Measurements from ENCODE around the gene KISS1R. TPM values are rescaled to one million over a fixed set of nuclear protein-coding genes. Genes with fewer than 3 reads are reported as not detected.

The KISS1R gene
- total and polyA plus RNA-seq, 2 of the 4 experiments (the other 2 are of a cell fraction), result not detected

DNA sequence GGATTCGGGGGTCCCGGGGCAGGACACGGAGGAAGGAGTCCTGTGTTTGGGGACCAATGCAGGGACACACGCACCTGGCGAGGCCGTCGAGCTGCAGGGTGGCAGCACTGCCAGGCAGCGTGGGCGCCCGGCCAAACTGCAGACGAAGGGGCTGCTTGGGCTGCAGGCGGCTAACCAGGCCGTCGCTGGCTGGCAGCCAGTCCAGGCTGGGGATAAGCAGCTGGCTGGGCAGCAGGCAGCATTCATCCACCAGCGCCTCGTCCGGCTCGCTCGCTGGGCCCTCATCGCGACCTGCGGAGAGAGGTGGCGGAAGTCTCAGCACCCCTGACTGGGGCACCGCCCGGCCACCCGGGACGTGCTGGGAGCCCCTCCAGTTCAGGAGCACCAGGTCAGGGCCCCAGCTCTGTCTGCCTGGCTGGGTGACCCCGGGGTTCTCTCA lies 46.2 kb upstream of the KISS1R start:
- Histone ChIP-seq H4K91ac (ENCODE audit: insufficient read depth, low read depth, low read length) (no peak overlapping the region), H3K27ac (ENCODE audit: insufficient read depth, low read length) (no peak overlapping the region), H3K36me3 (ENCODE audit: control insufficient read depth, insufficient read depth, low read length) (peaks cover 34% of the 10 kb centered on the region), H3K23ac (ENCODE audit: low read depth, low read length) (no peak overlapping the region), H2AK9ac (replicated peaks; ENCODE audit: low read depth, low read length, poor library complexity) (peak overlapping the region; percentile 28), H3K4me2 (ENCODE audit: low read depth, low read length) (no peak overlapping the region), H2AFZ (replicated peaks; ENCODE audit: low read length, poor library complexity) (peak overlapping the region; percentile 14), H2BK20ac (ENCODE audit: low read depth, low read length) (no peak overlapping the region), H3K4me1 (ENCODE audit: control insufficient read depth, insufficient read depth, low read length) (peaks cover 22% of the 10 kb centered on the region), H3K56ac (ENCODE audit: extremely low read depth, insufficient read depth, low read length) (no peak overlapping the region), H2BK5ac (ENCODE audit: low read depth, low read length, poor library complexity, severe bottlenecking) (peak overlapping the region; percentile 20), H2AK5ac (ENCODE audit: low read depth, low read length) (peak overlapping the region; percentile 17), H3K79me1 (ENCODE audit: low read depth in 1 of 2, low read length in 2 of 2) (peaks cover 7 to 22% of the 10 kb centered on the region in 2 experiments; a peak in 2 of 4 replicates), H2BK120ac (ENCODE audit: low read depth, low read length) (no peak overlapping the region), H4K20me1 (ENCODE audit: insufficient read depth, low read length) (peaks cover 17% of the 10 kb centered on the region), H3K9me1 (ENCODE audit: insufficient read depth, low read length) (no peaks in the 10 kb centered on the region; the same call in 1 of the 2 replicates), H4K5ac (ENCODE audit: low read depth, low read length) (no peak overlapping the region), H3K18ac (ENCODE audit: low read depth, low read length) (no peak overlapping the region), H3K27me3 (ENCODE audit: control insufficient read depth, insufficient read depth, low read length) (no peaks in the 10 kb centered on the region), H3K9me3 (ENCODE audit: control insufficient read depth, insufficient read depth, low read length) (no peaks in the 10 kb centered on the region), H2BK15ac (ENCODE audit: low read depth, low read length) (no peak overlapping the region), H3K14ac (replicated peaks; ENCODE audit: low read depth, low read length) (no peak overlapping the region), H3K4ac (ENCODE audit: low read depth, low read length) (no peak overlapping the region), H4K8ac (ENCODE audit: low read depth in 2 of 2, low read length in 2 of 2) (no peak overlapping the region), H3K4me3 (ENCODE audit: insufficient read depth, low read depth, low read length) (no peak overlapping the region), H3K9ac (ENCODE audit: low read depth, low read length) (no peak overlapping the region)
- no peak for TF ChIP-seq NFE2L2 (IDR thresholded peaks at IDR 0.05; ENCODE audit: low read depth, low read length)
- no peak for TF ChIP-seq MAZ (IDR thresholded peaks at IDR 0.05; ENCODE audit: borderline replicate concordance, low read depth, low read length)
- TF ChIP-seq, protein P1, sequence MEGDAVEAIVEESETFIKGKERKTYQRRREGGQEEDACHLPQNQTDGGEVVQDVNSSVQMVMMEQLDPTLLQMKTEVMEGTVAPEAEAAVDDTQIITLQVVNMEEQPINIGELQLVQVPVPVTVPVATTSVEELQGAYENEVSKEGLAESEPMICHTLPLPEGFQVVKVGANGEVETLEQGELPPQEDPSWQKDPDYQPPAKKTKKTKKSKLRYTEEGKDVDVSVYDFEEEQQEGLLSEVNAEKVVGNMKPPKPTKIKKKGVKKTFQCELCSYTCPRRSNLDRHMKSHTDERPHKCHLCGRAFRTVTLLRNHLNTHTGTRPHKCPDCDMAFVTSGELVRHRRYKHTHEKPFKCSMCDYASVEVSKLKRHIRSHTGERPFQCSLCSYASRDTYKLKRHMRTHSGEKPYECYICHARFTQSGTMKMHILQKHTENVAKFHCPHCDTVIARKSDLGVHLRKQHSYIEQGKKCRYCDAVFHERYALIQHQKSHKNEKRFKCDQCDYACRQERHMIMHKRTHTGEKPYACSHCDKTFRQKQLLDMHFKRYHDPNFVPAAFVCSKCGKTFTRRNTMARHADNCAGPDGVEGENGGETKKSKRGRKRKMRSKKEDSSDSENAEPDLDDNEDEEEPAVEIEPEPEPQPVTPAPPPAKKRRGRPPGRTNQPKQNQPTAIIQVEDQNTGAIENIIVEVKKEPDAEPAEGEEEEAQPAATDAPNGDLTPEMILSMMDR (conservative IDR thresholded peaks at IDR 0.05; ENCODE audit: low read depth, low read length), result no peak
- TF ChIP-seq MXI1 (IDR thresholded peaks at IDR 0.05; ENCODE audit: borderline replicate concordance, low read depth, low read length), result no peak
- TF ChIP-seq BHLHE40 (IDR thresholded peaks at IDR 0.05; ENCODE audit: low read depth, low read length), result no peak
- TF ChIP-seq SMC3 (IDR thresholded peaks at IDR 0.05; ENCODE audit: low read depth, low read length), result no peak
- TF ChIP-seq RAD21 (IDR thresholded peaks at IDR 0.05; ENCODE audit: low read length), result no peak
- no peak for TF ChIP-seq RCOR1 (IDR thresholded peaks at IDR 0.05; ENCODE audit: insufficient replicate concordance, low read length)
- TF ChIP-seq, protein P2, sequence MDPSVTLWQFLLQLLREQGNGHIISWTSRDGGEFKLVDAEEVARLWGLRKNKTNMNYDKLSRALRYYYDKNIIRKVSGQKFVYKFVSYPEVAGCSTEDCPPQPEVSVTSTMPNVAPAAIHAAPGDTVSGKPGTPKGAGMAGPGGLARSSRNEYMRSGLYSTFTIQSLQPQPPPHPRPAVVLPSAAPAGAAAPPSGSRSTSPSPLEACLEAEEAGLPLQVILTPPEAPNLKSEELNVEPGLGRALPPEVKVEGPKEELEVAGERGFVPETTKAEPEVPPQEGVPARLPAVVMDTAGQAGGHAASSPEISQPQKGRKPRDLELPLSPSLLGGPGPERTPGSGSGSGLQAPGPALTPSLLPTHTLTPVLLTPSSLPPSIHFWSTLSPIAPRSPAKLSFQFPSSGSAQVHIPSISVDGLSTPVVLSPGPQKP (IDR thresholded peaks at IDR 0.05; ENCODE audit: borderline replicate concordance, low read depth, low read length), result no peak
- TF ChIP-seq POLR2A (IDR thresholded peaks at IDR 0.05; ENCODE audit: low read depth, low read length), result no peak
- TF ChIP-seq MAFK (IDR thresholded peaks at IDR 0.05; ENCODE audit: low read depth, low read length), result no peak
- TF ChIP-seq, protein P3, sequence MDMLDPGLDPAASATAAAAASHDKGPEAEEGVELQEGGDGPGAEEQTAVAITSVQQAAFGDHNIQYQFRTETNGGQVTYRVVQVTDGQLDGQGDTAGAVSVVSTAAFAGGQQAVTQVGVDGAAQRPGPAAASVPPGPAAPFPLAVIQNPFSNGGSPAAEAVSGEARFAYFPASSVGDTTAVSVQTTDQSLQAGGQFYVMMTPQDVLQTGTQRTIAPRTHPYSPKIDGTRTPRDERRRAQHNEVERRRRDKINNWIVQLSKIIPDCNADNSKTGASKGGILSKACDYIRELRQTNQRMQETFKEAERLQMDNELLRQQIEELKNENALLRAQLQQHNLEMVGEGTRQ (IDR thresholded peaks at IDR 0.05; ENCODE audit: low read depth, low read length), result no peak
- in situ Hi-C loops (cut with MboI; ENCODE audit: low sequenced_read_pairs), result no loop called here
- ATAC-seq (ENCODE audit: low read depth) (peak; percentile 3; the same call in 1 of the 2 replicates), DNase-seq (peak; percentile 32)
- intact Hi-C loops (cut with micrococcal nuclease), result no loop called here
- ChIA-PET POLR2A (ENCODE audit: unreplicated experiment) (no interaction called here), CTCF (no interaction called here)
- dilution Hi-C loops (cut with HindIII; ENCODE audit: low sequenced_read_pairs, unreplicated experiment), result no loop called here
- WGBS, 2 experiments (ENCODE audit: extremely low coverage in 2 of 2, insufficient read length in 1 of 2), result 40% methylated on average over 17 of the region's 28 CpGs; no CpG with 5 or more reads in 1 of the 2 experiments
- no TSS peak for BruUV-seq (replicated peaks)

Measured in IMR-90 (cell line).